Gastroesophageal sphincter (tissue), 3 donors: Measurements from ENCODE around the gene NCOA5.

Source experiments
- POLR2AphosphoS5 ChIP-seq: sonication (generic); formaldehyde crosslinking; IDR thresholded peaks from one replicate; pipeline ENCODE4 v1.6.1; 2017; ENCODE audit warnings: antibody characterized with exemption
- TF ChIP-seq, protein P1 (sequence below), 4 experiments: fragments of 200-600 bp in 2 of 4; fragments of 450-650 bp in 2 of 4; sonication (generic) in 1 of 4; IDR thresholded peaks; one replicate each; pipeline ENCODE4 v1.5.1; 2017 to 2019; ENCODE audit warnings: antibody characterized with exemption in 4 of 4, mild to moderate bottlenecking in 2 of 4, moderate library complexity in 2 of 4

GRCh38 chr20:46088409-46089166 is 1.2 kb downstream of the NCOA5 start:
- TF ChIP-seq, protein P1, sequence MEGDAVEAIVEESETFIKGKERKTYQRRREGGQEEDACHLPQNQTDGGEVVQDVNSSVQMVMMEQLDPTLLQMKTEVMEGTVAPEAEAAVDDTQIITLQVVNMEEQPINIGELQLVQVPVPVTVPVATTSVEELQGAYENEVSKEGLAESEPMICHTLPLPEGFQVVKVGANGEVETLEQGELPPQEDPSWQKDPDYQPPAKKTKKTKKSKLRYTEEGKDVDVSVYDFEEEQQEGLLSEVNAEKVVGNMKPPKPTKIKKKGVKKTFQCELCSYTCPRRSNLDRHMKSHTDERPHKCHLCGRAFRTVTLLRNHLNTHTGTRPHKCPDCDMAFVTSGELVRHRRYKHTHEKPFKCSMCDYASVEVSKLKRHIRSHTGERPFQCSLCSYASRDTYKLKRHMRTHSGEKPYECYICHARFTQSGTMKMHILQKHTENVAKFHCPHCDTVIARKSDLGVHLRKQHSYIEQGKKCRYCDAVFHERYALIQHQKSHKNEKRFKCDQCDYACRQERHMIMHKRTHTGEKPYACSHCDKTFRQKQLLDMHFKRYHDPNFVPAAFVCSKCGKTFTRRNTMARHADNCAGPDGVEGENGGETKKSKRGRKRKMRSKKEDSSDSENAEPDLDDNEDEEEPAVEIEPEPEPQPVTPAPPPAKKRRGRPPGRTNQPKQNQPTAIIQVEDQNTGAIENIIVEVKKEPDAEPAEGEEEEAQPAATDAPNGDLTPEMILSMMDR (IDR thresholded peaks at IDR 0.05) = no peak
- peak; percentile 27 for TF ChIP-seq POLR2AphosphoS5
